ENCODE results near the gene NSD2.

NSD2 gene

GRCh38 chr4:1945912-1946311, 74.7 kb downstream of the NSD2 start:
- DNase-seq, result no peak

DNA sequence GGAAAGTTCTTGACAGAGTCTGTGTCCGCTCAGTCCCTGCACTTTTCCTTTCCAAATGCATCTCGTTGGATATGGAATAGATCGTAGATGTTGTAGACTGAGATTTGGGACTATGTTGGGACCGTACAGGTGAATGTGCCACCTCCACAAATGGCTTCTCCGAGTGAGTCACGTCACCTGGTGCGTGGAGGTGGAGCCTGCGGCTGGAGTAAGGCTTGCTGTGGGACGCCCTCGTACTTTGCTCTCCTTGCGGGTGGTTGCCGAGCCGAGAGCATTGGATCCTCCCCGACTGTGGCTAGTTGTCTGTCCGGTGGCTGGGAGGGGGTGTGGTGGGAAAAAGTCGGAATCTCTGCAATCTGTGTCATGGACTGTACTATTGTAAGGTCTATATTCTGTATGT, 77.0 kb downstream of the NSD2 start:
- no peak for DNase-seq

DNA sequence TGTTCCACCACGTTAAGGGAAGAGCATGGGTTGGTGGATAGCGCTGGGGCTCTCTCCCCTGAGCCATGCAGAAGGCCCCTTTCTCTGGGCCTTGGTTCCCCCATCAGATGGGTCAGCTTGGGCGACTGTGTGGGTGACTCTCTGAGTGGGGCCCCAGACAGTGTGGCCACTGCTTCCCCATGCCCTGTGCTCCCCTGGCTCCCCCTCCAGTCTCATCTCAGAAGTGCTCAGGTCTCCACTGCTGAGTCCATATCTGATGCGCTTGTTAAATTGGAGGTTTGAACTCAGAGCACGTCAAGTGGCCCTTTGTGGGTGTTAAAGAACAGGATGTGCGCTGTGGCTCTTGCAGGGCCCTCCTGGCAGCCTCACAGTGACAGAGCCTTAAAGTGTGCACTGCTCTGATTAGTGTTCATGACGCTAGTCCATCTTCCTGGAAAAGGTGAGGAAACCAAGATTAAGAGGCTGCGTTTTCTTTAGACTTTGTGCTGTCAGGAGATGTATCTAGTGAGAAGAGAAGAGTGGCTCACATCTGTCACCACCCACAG, 77.8 kb downstream of the NSD2 start:
- DNase-seq, result no peak

DNA sequence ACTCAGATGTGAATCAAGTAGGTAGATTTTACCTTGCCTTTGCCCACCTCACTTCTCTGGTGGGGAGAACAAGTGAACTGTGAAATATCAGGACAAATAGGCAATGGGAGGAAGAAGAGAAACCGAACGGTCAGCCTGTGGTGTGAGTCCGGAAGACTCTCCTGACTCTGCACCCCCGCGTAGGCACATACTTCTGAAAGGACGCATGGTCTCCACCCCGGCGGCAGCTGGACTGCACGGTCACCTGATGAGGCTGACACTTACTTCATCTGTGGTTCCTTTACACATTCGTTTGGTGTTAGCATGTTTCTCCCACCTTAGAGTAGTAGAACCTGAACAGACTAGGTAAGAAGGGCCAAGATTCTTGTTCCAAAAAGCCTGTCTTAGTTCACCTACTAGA, 79.2 kb downstream of the NSD2 start:
- no peak for DNase-seq

GRCh38 chr4:1952058-1952700, 81.0 kb downstream of the NSD2 start:
- no peak for DNase-seq

- DNase-seq, result no peak
Measured at GRCh38 chr4:1952719-1953118, 81.5 kb downstream of the NSD2 start.

GRCh38 chr4:1953335-1953734, 82.1 kb downstream of the NSD2 start:
- DNase-seq, result no peak

DNA sequence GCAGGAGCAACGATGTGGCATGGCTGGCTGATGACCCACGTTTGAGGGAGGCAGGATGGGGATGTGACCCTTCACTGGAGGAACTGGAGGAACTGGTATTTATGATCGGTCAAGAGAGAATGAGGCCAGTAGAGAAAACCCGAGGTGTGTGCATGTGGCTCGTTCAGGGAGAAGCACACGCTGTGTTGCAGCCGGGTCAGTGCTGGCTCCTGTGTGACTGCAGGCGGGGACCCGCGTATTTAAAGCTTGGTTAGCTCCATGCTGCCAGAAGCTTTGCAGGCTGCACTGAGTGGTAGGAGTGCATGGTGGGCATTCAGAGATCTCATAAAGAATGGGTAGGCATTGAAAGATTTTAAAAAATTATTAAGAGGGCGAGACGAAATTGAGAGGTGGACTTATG, 85.4 kb downstream of the NSD2 start:
- no peak for DNase-seq

- no peak for DNase-seq
Measured at GRCh38 chr4:1958276-1959103, 87.3 kb downstream of the NSD2 start.

DNA sequence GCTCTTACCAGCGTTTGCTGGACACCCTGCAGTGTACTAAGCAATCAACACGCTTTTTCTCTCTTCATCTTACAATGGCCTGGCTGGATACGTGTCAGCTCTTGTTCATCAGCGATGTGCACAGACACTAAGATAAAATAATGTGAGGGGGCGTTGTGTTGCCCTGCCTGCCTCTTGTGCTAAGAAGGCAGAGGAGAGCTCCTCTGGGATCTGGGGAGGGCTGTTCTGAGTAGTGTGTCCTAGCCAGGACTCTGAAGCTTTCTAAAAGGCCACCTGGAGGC, 87.9 kb downstream of the NSD2 start:
- DNase-seq, result no peak

- no peak for DNase-seq
Measured at GRCh38 chr4:1960170-1960825, 89.1 kb downstream of the NSD2 start.

DNA sequence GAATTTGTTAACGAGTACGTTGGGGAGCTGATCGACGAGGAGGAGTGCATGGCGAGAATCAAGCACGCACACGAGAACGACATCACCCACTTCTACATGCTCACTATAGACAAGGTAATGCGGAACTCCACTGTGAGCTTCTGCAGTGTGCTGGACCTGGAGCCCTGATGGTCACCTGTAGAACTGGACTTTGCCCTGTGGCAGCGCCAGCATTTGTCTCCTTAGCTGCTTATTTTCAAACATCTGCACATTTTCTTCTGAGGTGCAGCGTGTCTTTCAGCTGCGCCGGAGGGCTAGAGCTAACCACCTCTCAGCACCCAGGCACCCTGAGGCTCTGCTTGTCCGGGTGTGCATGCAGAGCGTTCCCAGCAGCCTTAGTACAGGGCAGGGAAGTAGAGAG, 89.8 kb downstream of the NSD2 start:
- no peak for DNase-seq

- DNase-seq, result no peak
Measured at GRCh38 chr4:1961563-1961962, 90.4 kb downstream of the NSD2 start.

DNA sequence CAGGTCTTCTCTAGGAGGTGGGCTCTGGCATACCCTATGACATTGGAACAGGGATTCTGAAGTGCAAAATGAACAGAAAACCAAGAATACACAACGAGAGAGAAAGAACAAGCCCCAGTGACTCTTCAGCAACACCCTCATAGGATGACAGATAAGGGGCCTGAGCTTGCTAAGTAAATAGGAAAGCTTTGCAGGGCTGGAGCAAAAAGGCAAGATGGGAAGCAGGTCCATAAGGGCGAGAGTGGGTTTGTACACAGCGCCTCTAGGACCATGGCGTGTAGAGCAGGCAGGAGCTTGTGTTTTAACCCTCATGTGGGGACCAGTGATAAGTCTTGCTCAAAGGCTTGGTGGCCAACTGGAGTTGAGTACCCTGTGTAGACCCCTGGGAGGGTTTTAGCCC, 91.8 kb downstream of the NSD2 start:
- DNase-seq, result no peak

DNA sequence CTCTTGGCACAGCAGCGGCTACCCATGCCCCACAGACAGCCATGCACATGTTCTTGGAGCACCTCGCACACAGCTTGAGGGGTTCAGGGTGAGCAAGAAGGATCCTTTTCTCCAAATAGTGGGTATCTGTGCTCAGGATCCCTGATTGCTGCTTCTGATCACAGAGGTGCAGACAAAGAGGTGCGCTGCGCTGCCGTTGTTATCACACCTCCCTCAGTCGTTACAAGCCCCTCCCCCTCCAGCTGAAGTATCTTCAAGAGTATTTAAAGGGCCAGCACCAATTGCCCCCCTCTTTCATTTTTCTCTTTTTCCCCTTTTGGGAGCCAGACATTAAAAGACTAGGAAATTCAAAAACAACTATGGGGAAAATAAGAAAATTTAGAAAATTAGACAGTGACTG, 93.2 kb downstream of the NSD2 start:
- DNase-seq, result peak; percentile 49

GRCh38 chr4:1964971-1965370, 93.8 kb downstream of the NSD2 start:
- DNase-seq, result no peak

DNA sequence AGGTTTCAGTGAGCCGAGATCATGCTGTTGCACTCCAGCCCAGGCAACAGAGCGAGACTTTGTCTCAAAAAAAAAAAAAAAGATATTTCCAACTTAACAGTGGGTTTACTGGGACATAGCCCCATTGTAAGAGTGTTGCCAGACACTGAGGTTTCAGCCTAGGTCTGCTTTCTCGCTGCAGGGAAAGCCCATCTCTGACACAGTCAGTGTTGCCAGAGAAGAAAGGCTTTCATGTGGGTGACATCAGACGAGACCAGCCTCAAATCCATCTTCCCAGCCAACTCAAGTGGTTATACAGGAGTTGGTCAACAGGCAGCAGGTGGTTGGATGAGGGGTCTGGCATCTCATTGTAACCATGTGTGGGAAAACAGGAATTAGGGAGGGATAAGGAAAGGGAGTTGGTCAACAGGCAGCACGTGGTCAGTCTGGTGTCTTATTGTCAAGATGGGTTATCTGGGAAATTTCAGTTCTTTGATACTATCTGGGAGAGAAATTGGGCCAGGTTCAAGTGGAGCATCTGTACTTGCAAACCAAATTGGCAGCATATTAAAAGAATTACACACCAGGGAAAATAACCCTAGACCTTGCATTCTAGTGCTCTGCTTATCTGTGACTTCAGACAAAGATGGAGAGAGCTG, 96.4 kb downstream of the NSD2 start:
- DNase-seq, result no peak

DNA sequence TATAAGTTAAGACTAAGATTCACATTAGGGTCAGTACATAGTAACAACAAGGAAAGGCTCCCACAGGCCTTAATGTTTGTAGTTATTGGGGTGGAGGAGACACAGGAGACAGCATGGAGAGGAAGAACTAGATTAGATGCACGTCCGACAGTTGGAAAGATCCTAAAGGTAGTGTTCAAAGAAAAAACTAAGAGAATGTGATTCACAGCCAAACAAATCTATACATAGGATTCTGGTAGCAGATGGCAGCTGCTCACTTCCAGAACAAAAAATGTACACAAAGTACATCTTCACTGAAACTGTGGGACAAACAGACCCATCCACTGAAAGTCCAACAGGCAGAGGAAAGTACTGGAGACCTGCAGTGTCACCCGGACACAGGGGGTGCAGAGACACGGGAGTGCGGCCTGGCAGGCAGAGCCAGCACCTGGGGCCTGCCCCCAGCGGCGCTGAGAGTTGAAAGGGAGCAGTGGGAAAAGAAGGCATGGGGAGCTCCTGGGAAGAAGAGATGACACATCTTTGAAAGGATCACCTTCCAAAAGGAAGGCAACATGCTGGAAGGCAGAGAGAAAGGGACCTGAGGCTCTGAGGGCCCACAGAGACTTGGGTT, 97.6 kb downstream of the NSD2 start:
- no peak for DNase-seq

DNA sequence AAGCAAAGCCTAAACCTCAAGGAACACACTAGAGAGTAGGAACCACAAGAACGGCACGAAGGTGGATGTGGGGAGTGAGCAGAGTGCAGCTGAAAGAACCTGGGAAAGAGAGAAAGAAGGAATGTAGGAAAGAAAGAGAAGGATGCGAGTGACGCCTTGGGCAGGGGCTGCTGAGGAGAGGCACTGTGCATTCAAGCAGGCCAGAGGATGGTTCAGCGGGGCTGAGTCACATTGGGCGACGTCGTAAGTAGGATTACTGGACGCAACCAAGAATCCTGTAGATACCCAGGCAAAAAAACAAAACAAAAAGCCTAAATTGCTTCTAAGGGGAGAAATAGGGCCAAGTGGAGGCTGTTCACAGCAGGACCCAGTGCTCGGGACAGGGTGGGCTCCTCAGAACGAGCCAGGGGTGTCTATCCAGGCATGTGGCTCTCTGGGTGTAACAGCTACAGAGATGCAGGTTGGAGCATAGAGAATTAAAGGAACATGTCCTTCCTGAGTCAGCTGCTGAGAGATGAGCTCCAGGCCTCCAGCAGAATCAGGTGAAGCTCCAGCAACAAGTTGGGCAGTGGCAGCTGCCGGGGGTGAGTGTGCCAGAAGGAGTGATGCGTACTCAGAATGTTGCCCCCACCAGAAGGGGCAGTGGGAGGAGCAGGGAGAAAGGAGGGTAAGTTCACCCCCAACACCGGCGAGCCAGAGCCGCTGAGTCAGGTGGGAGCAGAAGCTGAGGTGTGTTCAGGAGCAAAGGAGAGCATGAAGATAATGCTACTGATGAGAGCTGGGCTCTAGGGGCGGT, 98.9 kb downstream of the NSD2 start:
- no peak for DNase-seq

- no peak for DNase-seq
Measured at GRCh38 chr4:1970926-1971325, 99.7 kb downstream of the NSD2 start.

GRCh38 chr4:1971456-1972200, 100.4 kb downstream of the NSD2 start:
- no peak for DNase-seq

DNA sequence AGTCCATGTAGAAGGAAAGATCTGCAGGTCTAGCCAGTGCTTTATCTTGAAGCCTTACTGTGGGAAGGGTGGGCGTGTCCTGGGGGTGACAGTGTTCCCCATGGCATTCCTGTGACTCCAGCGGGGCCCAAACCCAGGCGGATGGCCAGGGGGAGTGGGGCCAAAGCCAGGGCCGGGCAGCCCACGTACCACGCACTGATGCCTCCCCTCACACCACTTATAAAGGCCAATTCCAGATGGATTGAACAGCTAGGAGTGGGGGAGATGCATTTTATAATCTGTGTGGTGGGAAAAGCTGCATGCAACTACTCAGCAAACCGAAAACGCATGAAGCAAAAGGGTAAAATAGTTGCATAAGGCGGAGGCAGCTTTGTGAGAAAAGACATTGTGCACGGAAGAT, 101.2 kb downstream of the NSD2 start:
- DNase-seq, result no peak

Data from hematopoietic multipotent progenitor cell treated with erythropoietin and hydrocortisone succinate and interleukin-3 and kit ligand, for 8 days (in vitro differentiated cells).